ENCODE measurements around the gene DICER1. TPM values are rescaled to one million over a fixed set of nuclear protein-coding genes. Genes with fewer than 3 reads are reported as not detected.
"Not testable (repeated sequence)": the region's sequence is repeated elsewhere in the genome, so short reads cannot be mapped to it uniquely, and the experiment has no call there.

Gene DICER1, protein sequence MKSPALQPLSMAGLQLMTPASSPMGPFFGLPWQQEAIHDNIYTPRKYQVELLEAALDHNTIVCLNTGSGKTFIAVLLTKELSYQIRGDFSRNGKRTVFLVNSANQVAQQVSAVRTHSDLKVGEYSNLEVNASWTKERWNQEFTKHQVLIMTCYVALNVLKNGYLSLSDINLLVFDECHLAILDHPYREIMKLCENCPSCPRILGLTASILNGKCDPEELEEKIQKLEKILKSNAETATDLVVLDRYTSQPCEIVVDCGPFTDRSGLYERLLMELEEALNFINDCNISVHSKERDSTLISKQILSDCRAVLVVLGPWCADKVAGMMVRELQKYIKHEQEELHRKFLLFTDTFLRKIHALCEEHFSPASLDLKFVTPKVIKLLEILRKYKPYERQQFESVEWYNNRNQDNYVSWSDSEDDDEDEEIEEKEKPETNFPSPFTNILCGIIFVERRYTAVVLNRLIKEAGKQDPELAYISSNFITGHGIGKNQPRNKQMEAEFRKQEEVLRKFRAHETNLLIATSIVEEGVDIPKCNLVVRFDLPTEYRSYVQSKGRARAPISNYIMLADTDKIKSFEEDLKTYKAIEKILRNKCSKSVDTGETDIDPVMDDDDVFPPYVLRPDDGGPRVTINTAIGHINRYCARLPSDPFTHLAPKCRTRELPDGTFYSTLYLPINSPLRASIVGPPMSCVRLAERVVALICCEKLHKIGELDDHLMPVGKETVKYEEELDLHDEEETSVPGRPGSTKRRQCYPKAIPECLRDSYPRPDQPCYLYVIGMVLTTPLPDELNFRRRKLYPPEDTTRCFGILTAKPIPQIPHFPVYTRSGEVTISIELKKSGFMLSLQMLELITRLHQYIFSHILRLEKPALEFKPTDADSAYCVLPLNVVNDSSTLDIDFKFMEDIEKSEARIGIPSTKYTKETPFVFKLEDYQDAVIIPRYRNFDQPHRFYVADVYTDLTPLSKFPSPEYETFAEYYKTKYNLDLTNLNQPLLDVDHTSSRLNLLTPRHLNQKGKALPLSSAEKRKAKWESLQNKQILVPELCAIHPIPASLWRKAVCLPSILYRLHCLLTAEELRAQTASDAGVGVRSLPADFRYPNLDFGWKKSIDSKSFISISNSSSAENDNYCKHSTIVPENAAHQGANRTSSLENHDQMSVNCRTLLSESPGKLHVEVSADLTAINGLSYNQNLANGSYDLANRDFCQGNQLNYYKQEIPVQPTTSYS (N-terminal part only)
- total RNA-seq, result 64.0 and 67.1 TPM in 2 replicates

DNA sequence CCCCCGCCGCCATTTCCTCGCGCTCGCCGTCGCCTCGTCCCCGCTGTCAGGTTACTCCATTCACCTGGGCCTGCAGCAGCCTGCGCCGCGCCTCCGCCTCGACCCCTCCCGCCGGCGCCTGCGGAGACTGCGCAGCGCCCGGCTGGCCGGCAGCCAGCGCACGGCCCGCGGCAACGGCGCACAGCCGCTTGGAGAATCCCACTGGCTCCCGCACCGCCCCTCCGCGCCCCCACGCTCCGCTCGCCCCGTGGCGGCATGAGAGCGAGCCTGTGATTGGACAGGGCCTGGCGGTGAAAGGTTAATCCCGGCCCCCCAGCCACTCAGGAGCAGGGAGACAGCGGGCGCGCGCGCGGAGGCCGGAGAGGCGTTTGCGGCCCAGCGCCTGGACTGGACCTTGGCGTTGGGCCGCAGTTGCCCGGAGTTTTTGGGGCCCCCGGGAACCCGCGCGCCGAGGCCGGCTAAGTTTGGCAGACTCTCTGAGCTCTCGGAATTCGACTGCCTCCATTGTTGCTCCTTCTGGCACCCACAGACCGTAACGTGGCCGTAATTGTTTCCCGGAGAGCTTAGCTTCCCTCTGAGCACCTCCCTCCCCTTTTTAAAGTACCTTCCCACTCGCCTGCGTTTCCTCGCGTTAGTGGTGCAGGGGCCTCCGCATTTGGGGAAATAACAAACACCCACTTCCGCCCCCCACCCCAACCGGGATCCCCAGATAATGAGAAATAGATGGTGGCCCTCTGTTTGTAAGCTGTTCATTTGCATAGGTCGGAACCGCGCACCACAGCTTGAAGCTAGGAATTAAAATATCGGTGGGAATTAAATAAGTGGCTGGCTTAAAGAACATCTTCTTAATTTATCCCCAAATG is at the start of gene DICER1:
TSS of gene DICER1 (minus strand) at position 203 of the 863 bp plus-strand sequence. CDS start 24,071 bp downstream, outside the sequence.
- Mint-ChIP-seq H3K36me3 (ENCODE audit: low read depth) (peaks cover 25% of the 10 kb centered on the region), H3K27ac (peak within 1 kb of the TSS; percentile 97)
- intact Hi-C loops (cut with micrococcal nuclease), result loop anchor here (2.0 to 5.0 kb wide), 3 partner anchors 107 to 365 kb away; no protein-coding TSS in a partner anchor

DNA sequence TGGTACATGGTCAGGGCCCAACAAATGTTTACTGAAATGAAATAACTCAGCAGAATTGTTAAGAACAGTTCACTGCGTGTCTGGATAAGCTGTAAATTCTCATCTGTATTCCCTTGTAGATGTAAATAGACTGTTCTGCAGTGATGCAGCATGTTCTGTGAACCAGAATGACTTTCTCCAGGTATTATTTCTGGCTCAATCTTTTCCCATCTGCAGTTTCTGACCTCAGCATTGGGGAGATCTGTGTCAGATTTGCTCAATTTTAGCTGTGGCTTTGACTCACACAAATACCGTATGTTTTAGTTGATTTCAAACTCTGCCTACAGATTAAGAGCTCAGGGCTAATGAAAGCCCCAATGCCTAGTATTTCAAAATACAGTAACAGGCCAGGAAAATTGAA is 49.2 kb upstream of the DICER1 start:
- DNase-seq (ENCODE audit: low spot score), result no peak
- H3K27me3 Mint-ChIP-seq (ENCODE audit: low read depth), result peaks cover 12% of the 10 kb centered on the region
- H3K4me3 Mint-ChIP-seq (ENCODE audit: low read depth), result no peak overlapping the region
- H3K36me3 Mint-ChIP-seq (ENCODE audit: low read depth), result no peaks in the 10 kb centered on the region
- no peak overlapping the region for H3K27ac Mint-ChIP-seq
- no peaks in the 10 kb centered on the region for H3K9me3 Mint-ChIP-seq
- no peaks in the 10 kb centered on the region for H3K4me1 Mint-ChIP-seq (ENCODE audit: low read depth)
- intact Hi-C loops (cut with micrococcal nuclease), result no loop called here

More for the DNA sequence above, at the start of gene DICER1:
- H3K9me3 Mint-ChIP-seq, result no peaks in the 10 kb centered on the region
- peak within 1 kb of the TSS; percentile 91 for H3K4me3 Mint-ChIP-seq (ENCODE audit: low read depth)
- peaks cover 31% of the 10 kb centered on the region for H3K4me1 Mint-ChIP-seq (ENCODE audit: low read depth)
- DNase-seq (ENCODE audit: low spot score), result peak; percentile 90
- H3K27me3 Mint-ChIP-seq (ENCODE audit: low read depth), result no peaks in the 10 kb centered on the region

DNA sequence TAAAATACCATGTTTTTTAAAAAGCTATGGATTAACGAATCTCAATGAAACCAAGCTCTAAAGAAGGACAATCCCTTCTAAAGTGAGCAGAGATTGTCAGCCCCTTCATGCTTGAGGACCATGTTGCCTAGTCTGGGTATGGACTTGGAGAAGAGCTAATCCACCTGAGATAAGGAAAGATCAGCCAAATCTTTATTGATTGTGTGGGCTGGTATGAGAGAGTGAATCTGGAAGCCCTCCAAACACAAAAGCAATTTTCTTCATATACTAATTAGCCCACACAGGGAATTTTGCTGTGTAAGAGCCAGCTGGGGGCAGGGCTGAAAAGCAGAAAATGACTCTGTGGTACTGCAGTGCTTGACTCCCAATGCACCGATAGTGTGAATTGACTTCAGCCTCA is 47.4 kb upstream of the DICER1 start:
- Mint-ChIP-seq H3K27me3 (ENCODE audit: low read depth) (peaks cover 12% of the 10 kb centered on the region), H3K9me3 (no peaks in the 10 kb centered on the region), H3K4me1 (ENCODE audit: low read depth) (no peaks in the 10 kb centered on the region), H3K27ac (no peak overlapping the region), H3K36me3 (ENCODE audit: low read depth) (no peaks in the 10 kb centered on the region), H3K4me3 (ENCODE audit: low read depth) (no peak overlapping the region)
- no peak for DNase-seq (ENCODE audit: low spot score)
- intact Hi-C loops (cut with micrococcal nuclease), result no loop called here

DNA sequence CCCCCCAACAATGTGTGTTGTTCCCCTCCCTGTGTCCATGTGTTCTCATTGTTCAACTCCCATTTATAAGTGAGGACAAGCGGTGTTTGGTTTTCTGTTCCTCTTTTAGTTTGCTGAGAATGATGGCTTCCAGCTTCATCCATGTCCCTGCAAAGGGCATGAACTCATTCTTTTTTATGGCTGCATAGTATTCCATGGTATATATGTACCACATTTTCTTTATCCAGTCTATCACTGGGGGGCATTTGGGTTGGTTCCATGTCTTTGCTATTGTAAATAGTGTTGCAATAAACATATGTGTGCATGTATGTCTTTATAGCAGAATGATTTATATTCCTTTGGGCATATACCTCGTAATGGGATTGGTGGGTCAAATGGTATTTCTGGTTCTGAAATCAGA is 44.4 kb upstream of the DICER1 start:
- DNase-seq (ENCODE audit: low spot score); H3K36me3 Mint-ChIP-seq (ENCODE audit: low read depth); H3K4me3 Mint-ChIP-seq (ENCODE audit: low read depth); H3K27ac Mint-ChIP-seq; H3K4me1 Mint-ChIP-seq (ENCODE audit: low read depth); intact Hi-C loops (cut with micrococcal nuclease); H3K9me3 Mint-ChIP-seq: not testable (repeated sequence)
- peaks cover 21% of the 10 kb centered on the region for H3K27me3 Mint-ChIP-seq (ENCODE audit: low read depth)

DNA sequence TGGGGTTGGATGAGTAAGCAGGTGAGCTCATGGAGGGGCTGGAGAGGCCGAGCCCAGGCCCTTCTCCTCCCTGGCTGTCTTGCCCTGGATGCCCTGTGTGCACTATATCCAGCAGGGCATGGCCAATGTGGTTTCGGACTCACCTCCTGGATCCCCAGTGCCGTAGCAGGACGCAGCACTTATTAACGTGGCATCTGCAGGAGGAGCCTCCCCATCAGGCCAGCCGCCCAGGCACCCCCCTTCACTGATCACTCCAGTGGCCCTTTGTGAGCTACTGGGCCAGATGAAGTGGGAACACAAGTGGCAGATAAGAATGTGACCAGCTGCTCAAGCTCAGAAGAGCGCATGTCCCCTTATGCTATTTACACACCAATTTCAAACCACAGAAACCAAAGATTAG is 43.1 kb upstream of the DICER1 start:
- Mint-ChIP-seq H3K9me3 (no peaks in the 10 kb centered on the region), H3K27me3 (ENCODE audit: low read depth) (peaks cover 17% of the 10 kb centered on the region), H3K36me3 (ENCODE audit: low read depth) (no peaks in the 10 kb centered on the region), H3K4me1 (ENCODE audit: low read depth) (peaks cover 2% of the 10 kb centered on the region), H3K27ac (no peak overlapping the region), H3K4me3 (ENCODE audit: low read depth) (no peak overlapping the region)
- intact Hi-C loops (cut with micrococcal nuclease), result no loop called here
- no peak for DNase-seq (ENCODE audit: low spot score)

DNA sequence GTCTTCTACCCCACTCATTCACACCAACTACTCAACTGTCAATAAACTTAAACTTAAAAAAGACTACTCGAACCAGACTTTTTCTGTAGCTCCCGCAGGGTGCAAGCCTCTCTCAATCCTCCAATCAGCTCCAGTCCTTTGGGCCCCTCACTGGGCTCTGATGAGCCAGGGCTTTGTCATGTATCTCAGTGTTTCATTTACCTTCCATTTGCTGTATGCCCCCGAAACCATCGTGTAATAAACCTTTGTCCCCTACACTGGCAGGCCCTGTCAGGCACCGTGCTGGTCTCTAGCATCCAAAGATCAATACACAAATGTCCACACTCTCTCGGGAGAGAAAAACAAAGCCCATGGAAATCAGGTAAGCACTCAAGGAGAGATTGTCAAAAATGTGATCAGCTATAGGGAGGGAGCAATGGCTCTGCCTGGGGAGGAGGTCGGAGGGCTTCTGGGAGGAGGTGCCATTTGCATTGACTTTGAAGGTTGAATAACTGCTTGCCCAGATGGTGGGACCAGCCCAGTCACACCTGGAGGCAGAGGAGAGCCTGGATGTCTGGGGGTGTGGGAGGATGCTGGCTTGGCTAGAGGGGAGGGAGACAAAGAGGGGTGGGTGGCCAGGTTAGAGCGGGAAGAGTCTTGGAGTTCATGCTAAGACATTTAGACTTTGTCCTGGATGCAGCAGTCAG is 42.1 kb upstream of the DICER1 start:
- peaks cover 2% of the 10 kb centered on the region for H3K4me1 Mint-ChIP-seq (ENCODE audit: low read depth)
- intact Hi-C loops (cut with micrococcal nuclease), result no loop called here
- H3K27ac Mint-ChIP-seq, result no peak overlapping the region
- H3K4me3 Mint-ChIP-seq (ENCODE audit: low read depth), result no peak overlapping the region
- peaks cover 14% of the 10 kb centered on the region for H3K27me3 Mint-ChIP-seq (ENCODE audit: low read depth)
- H3K9me3 Mint-ChIP-seq, result no peaks in the 10 kb centered on the region
- H3K36me3 Mint-ChIP-seq (ENCODE audit: low read depth), result no peaks in the 10 kb centered on the region
- DNase-seq (ENCODE audit: low spot score), result no peak

DNA sequence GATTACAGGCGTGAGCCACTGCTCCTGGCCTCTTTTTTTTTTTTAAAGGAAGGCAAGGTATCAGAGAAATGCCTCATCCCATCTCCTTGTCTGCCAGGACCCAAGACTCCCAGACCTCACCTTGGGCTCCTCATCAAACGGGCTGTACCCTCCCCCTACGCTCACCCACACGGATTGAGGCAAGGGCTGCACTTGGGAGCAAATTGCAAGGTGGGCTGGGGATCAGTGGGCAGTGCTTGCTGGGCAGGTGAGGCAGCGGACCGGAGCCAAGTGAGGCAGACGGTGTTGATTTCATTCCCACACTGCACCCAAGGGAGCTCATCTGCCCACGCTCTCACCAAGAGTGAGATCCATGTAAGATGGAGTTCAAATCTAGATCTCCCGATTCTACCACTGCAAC is 41.0 kb upstream of the DICER1 start:
- Mint-ChIP-seq H3K27me3 (ENCODE audit: low read depth) (peaks cover 11% of the 10 kb centered on the region), H3K27ac (no peak overlapping the region), H3K9me3 (no peaks in the 10 kb centered on the region), H3K36me3 (ENCODE audit: low read depth) (no peaks in the 10 kb centered on the region), H3K4me1 (ENCODE audit: low read depth) (peaks cover 2% of the 10 kb centered on the region), H3K4me3 (ENCODE audit: low read depth) (no peak overlapping the region)
- DNase-seq (ENCODE audit: low spot score), result no peak
- intact Hi-C loops (cut with micrococcal nuclease), result no loop called here

DNA sequence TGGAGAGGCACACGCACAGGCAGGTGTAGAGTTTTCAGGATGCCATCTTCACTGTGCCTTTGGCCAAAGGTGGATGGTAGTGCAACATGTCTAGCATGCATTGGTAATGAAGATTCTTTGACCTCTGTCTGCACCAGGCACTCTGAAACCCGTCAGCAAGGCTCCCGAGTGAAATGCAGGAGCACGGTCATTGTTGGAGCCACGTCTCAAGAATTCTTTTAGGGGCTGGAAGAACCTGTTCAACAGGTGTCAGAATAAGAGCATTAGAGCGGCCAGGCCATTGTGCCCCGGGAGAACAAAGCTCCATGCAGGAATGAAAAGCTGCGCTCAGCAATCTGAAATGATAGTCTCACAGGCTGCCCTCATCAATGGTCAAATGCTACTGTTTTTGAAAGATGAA is 40.2 kb upstream of the DICER1 start:
- H3K4me1 Mint-ChIP-seq (ENCODE audit: low read depth), result peaks cover 2% of the 10 kb centered on the region
- no peak for DNase-seq (ENCODE audit: low spot score)
- peaks cover 11% of the 10 kb centered on the region for H3K27me3 Mint-ChIP-seq (ENCODE audit: low read depth)
- H3K36me3 Mint-ChIP-seq (ENCODE audit: low read depth), result no peaks in the 10 kb centered on the region
- H3K27ac Mint-ChIP-seq, result no peak overlapping the region
- intact Hi-C loops (cut with micrococcal nuclease), result no loop called here
- no peak overlapping the region for H3K4me3 Mint-ChIP-seq (ENCODE audit: low read depth)
- H3K9me3 Mint-ChIP-seq, result no peaks in the 10 kb centered on the region

DNA sequence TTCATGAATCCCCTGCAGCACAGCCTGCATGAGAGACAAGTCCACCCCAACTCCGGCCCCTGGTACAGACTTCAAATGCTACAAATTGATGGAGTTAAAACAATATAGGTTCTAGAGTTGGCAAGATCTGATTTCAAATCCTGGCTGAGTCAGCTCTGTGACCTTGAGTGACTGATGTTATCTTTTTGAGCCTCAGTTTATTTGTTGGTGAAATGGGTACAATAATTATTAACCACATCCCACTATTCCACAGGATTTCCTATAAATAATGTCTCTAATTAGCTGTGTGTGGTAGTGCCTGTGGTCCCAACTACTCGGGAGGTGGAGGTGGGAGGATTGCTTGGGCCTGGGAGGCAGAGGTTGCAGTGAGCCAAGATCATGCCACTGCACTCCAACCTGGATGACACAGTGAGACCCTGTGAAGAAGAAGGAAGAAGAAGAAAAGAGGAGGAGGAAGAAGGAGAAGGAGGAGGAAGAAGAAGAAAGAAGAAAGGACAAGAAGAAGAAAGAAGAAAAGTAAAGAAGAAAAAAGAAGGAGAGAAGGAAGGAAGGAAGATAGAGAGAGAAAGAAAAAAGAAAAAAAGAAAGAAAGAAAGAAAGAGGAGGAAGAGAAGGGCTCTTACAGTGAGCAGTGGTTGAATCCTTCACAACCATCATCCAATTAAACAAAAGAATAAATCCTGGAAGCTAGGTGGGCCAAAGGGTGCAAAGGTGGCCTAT is 39.7 kb upstream of the DICER1 start:
- no peak for DNase-seq (ENCODE audit: low spot score)
- peaks cover 2% of the 10 kb centered on the region for H3K4me1 Mint-ChIP-seq (ENCODE audit: low read depth)

DNA sequence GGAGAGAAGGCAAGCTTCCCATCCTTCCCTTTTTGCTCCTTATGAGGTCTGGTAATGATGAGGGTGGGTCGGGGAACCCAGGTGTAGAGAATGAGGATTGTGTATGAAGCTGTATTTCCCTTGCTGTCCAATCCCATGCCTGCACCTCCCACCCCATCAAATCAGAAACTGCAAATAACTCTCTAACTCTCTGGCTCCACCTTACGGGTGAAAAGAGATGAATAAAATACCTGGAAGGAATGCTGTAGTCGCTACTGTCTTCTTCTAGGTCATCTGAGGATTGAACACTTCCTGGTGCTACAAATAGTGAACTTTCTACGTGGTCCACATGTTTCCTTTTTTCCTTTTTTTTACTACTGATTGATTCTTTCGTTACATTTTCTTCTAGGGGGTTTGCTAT is 38.9 kb upstream of the DICER1 start:
- intact Hi-C loops (cut with micrococcal nuclease), result no loop called here
- no peak for DNase-seq (ENCODE audit: low spot score)

More for the DNA sequence above, 39.7 kb upstream of the DICER1 start:
- peaks cover 11% of the 10 kb centered on the region for H3K27me3 Mint-ChIP-seq (ENCODE audit: low read depth)
- no peaks in the 10 kb centered on the region for H3K36me3 Mint-ChIP-seq (ENCODE audit: low read depth)
- no peak overlapping the region for H3K4me3 Mint-ChIP-seq (ENCODE audit: low read depth)
- no peak overlapping the region for H3K27ac Mint-ChIP-seq
- intact Hi-C loops (cut with micrococcal nuclease), result no loop called here
- no peaks in the 10 kb centered on the region for H3K9me3 Mint-ChIP-seq

DNA sequence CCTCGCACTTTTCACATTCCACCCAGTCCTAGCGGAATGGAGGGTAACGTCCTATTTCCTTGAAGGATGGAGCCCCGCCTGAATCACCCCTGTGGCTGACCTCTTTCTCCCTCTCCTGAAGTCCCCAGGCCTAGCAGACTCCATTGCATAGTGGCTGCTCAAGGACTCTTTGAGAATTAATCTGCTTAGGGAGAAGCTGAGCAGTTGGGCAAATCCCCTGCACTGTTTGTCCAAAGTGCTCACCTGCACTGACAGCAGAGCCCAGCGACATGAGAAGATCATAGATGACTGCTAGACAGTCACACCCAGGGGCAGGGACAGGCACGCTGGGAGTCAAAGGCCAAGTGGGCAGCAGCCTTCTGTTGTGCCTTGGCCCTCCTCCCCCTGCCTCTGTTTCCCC is 37.7 kb upstream of the DICER1 start:
- Mint-ChIP-seq H3K36me3 (ENCODE audit: low read depth) (no peaks in the 10 kb centered on the region), H3K4me1 (ENCODE audit: low read depth) (peaks cover 2% of the 10 kb centered on the region), H3K27me3 (ENCODE audit: low read depth) (peaks cover 11% of the 10 kb centered on the region), H3K4me3 (ENCODE audit: low read depth) (no peak overlapping the region), H3K27ac (no peak overlapping the region), H3K9me3 (no peaks in the 10 kb centered on the region)
- intact Hi-C loops (cut with micrococcal nuclease), result no loop called here
- DNase-seq (ENCODE audit: low spot score), result no peak

More for the DNA sequence above, 38.9 kb upstream of the DICER1 start:
- Mint-ChIP-seq H3K4me3 (ENCODE audit: low read depth) (no peak overlapping the region), H3K36me3 (ENCODE audit: low read depth) (no peaks in the 10 kb centered on the region), H3K27ac (no peak overlapping the region), H3K27me3 (ENCODE audit: low read depth) (peaks cover 11% of the 10 kb centered on the region), H3K4me1 (ENCODE audit: low read depth) (peaks cover 2% of the 10 kb centered on the region), H3K9me3 (no peaks in the 10 kb centered on the region)

Data from activated T-helper 2 cell treated with anti-CD3 and anti-CD28 coated beads, Interferon-gamma antibody, Interleukin-2, Interleukin-4, amounts not matched to agents 10 μg/mL and 5 μg/mL and 100 μg/mL, durations not matched to agents 14 hours and 24 hours and 36 hours (primary cell).